ENCODE data around the gene WDR7. TPM values are rescaled to one million over a fixed set of nuclear protein-coding genes. Genes with fewer than 3 reads are reported as not detected.

The WDR7 gene
- total and polyA plus RNA-seq, 5 donors = 7.4 to 32.2 (median 26.7) TPM

DNA sequence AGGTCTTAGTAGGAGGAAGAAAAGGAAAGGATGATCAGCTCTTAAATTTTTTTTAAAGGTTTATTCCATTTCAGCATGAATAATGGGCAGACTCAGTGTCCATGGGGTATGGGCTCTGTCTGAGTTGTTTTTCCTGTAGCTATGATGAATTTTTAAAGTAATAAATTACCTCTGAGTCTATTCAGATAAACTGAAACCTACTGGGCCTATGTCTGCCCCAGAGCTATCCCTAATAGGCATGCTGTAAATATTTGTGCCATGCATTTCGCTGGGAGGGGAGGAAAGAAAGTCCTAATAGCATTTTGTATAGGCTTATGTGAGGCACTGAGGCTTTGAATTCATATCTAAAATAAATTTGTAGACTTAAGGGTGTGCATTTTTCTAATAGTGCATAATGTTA is 285.3 kb downstream of the WDR7 start:
- DNase-seq (no peak), ATAC-seq (no peak)
- intact Hi-C loops (cut with DNase I) = no loop called here
- WGBS = 89% methylated on average over 1 of the region's 1 CpG
- H3K4me3 ChIP-seq (ENCODE audit: low read length) = no peak overlapping the region
- no peaks in the 10 kb centered on the region for H3K9me3 ChIP-seq (ENCODE audit: control insufficient read depth, low read length)
- H3K27ac ChIP-seq (ENCODE audit: low read length) = no peak overlapping the region
- H3K27me3 ChIP-seq (ENCODE audit: control insufficient read depth, insufficient read depth) = no peaks in the 10 kb centered on the region
- H3K4me1 ChIP-seq (ENCODE audit: control insufficient read depth, insufficient read depth, low read length) = no peaks in the 10 kb centered on the region

DNA sequence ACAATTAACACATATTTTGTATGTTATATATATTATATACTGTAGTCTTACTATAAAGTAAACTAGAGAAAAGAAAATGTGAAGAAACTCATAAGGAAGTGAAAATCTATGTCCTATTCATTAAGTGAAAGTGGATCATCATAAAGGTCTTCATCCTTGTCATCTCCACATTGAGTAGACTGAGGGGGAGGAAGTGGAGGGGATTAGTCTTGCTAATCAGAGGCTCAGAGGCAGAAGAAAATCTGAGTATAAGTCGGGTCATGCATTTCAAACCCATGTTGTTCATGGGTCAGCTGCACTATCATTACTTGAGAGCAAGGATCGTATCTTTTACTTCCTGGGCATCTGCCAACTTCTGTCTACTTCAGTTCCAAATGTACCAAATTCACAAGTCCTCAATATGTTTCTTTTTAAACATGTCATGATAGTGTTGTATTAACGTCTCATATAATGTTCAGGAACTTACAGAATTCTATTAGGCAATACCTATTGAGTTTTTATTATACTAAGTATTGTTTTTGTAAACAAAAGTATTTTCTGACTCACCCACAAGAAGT is 286.8 kb downstream of the WDR7 start:
- H3K4me3 ChIP-seq (ENCODE audit: low read length) = no peak overlapping the region
- H3K27me3 ChIP-seq (ENCODE audit: control insufficient read depth, insufficient read depth) = no peaks in the 10 kb centered on the region
- intact Hi-C loops (cut with DNase I) = no loop called here
- no peaks in the 10 kb centered on the region for H3K4me1 ChIP-seq (ENCODE audit: control insufficient read depth, insufficient read depth, low read length)
- ATAC-seq (no peak), DNase-seq (no peak)
- WGBS = 44% methylated on average over 3 of the region's 3 CpGs
- H3K27ac ChIP-seq (ENCODE audit: low read length) = no peak overlapping the region
- no peaks in the 10 kb centered on the region for H3K9me3 ChIP-seq (ENCODE audit: control insufficient read depth, low read length)

GRCh38 chr18:56945171-56946083 is 294.3 kb downstream of the WDR7 start:
- no peak for DNase-seq
- 85% methylated on average over 4 of the region's 4 CpGs for WGBS
- no peak overlapping the region for H3K4me3 ChIP-seq (ENCODE audit: low read length)
- no peaks in the 10 kb centered on the region for H3K9me3 ChIP-seq (ENCODE audit: control insufficient read depth, low read length)
- no peaks in the 10 kb centered on the region for H3K27me3 ChIP-seq (ENCODE audit: control insufficient read depth, insufficient read depth)
- intact Hi-C loops (cut with DNase I) = no loop called here
- ATAC-seq = peak; percentile 41 to 88
- H3K27ac ChIP-seq (ENCODE audit: low read length) = peak overlapping the region; percentile 9
- no peaks in the 10 kb centered on the region for H3K4me1 ChIP-seq (ENCODE audit: control insufficient read depth, insufficient read depth, low read length)

DNA sequence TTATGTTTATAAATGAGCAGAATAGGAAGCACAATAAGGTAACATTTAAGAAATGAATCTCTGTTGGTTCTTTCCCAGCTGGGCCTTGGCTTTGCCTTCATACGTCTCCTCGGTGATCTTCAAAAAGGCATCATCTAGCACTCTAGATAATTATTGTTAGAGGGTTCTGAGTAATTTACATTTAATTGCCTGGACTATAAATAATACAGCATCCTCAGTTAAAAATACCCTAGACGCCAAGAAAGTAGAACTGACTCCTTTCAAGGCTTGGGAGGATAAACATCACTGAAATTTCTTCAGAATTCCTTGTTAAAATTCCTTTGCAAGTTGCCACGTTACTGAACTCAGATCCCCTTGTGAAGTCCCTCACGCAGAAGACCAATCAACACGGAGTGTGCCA is 296.1 kb downstream of the WDR7 start:
- ATAC-seq (no peak), DNase-seq (no peak)
- Histone ChIP-seq H3K27ac (ENCODE audit: low read length) (no peak overlapping the region), H3K4me3 (ENCODE audit: low read length) (no peak overlapping the region), H3K4me1 (ENCODE audit: control insufficient read depth, insufficient read depth, low read length) (no peaks in the 10 kb centered on the region), H3K27me3 (ENCODE audit: control insufficient read depth, insufficient read depth) (no peaks in the 10 kb centered on the region), H3K9me3 (ENCODE audit: control insufficient read depth, low read length) (no peaks in the 10 kb centered on the region)
- intact Hi-C loops (cut with DNase I) = no loop called here
- WGBS = 78% methylated on average over 6 of the region's 6 CpGs

DNA sequence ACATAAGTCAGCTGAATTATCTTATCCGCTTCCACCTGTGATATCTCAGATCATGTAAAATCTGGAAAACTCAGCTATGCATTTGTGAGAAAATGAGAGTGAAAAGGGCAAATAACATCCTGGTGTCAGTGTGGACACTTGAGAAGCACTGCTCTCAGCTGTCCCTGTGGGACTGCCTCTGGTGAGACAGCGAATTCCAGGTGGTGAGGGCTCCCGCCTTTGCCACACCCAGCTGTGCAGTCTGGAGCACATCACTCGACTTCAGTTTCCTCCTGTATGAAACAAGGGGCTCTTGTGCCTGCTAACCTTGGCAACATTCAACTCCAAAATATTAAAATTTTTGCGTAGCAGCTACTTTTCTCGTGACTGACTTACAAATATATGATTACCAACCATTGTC is 300.9 kb downstream of the WDR7 start:
- DNase-seq = no peak
- 79% methylated on average over 6 of the region's 6 CpGs for WGBS
- intact Hi-C loops (cut with DNase I) = no loop called here
- no peak overlapping the region for H3K27ac ChIP-seq (ENCODE audit: low read length)
- peak in 1 of 2 donors; percentile 47 for ATAC-seq
- no peak overlapping the region for H3K4me3 ChIP-seq (ENCODE audit: low read length)
- H3K9me3 ChIP-seq (ENCODE audit: control insufficient read depth, low read length) = no peaks in the 10 kb centered on the region
- no peaks in the 10 kb centered on the region for H3K27me3 ChIP-seq (ENCODE audit: control insufficient read depth, insufficient read depth)
- H3K4me1 ChIP-seq (ENCODE audit: control insufficient read depth, insufficient read depth, low read length) = no peaks in the 10 kb centered on the region

DNA sequence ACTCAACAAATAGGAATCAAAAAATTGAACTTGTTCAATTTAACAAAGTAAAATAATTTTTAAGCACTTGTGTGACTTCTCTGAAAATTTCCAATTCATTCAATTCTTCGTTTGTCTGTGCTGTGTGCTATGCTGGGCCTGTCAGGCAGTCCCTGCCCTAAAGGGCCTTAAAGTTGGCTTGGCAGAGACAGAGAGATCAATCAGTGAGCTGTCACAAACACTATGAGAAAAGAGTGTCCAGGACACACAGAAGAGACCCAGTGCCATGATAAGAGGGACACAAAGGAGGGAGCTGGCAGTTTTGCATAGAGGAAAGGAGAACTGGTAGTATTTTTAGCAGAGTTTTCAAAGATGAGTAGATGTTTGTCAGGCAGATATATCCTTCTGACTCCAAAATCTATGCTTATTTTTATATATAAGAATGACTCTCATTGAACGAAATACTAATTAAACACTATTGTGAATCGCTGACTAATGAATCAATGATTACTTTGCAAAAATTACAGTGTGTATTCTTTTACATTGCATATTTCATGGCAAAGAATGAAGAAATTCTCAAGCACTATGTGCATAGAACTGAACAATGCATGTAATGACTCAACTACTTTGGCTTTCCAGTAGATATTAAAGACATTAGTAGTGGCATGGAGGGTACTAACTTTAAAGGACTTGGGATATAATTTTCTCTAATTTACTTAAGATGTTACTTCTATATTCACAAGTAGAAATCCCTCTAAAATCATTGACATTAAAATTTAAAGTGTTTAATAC is 302.5 kb downstream of the WDR7 start:
- no peak overlapping the region for H3K27ac ChIP-seq (ENCODE audit: low read length)
- 76% methylated on average over 3 of the region's 3 CpGs for WGBS

GRCh38 chr18:56955490-56955889 is 304.3 kb downstream of the WDR7 start:
- H3K27me3 ChIP-seq (ENCODE audit: control insufficient read depth, insufficient read depth) = no peaks in the 10 kb centered on the region
- H3K27ac ChIP-seq (ENCODE audit: low read length) = no peak overlapping the region
- DNase-seq = no peak
- WGBS = 89% methylated on average over 1 of the region's 1 CpG
- H3K4me1 ChIP-seq (ENCODE audit: control insufficient read depth, insufficient read depth, low read length) = no peaks in the 10 kb centered on the region
- intact Hi-C loops (cut with DNase I) = no loop called here
- H3K9me3 ChIP-seq (ENCODE audit: control insufficient read depth, low read length) = no peaks in the 10 kb centered on the region
- ATAC-seq = no peak
- no peak overlapping the region for H3K4me3 ChIP-seq (ENCODE audit: low read length)

More for the DNA sequence above, 302.5 kb downstream of the WDR7 start:
- peak in 1 of 2 donors; percentile 93 for ATAC-seq
- Histone ChIP-seq H3K27me3 (ENCODE audit: control insufficient read depth, insufficient read depth) (no peaks in the 10 kb centered on the region), H3K9me3 (ENCODE audit: control insufficient read depth, low read length) (no peaks in the 10 kb centered on the region), H3K4me3 (ENCODE audit: low read length) (no peak overlapping the region), H3K4me1 (ENCODE audit: control insufficient read depth, insufficient read depth, low read length) (no peaks in the 10 kb centered on the region)
- intact Hi-C loops (cut with DNase I) = no loop called here
- no peak for DNase-seq

- 95% methylated on average over 3 of the region's 3 CpGs for WGBS
- intact Hi-C loops (cut with DNase I) = no loop called here
- DNase-seq = no peak
These were observed 308.0 kb downstream of the WDR7 start for GRCh38 chr18:56959120-56959519.

GRCh38 chr18:56962322-56962721 is 311.2 kb downstream of the WDR7 start:
- Histone ChIP-seq H3K9me3 (ENCODE audit: control insufficient read depth, low read length) (no peaks in the 10 kb centered on the region), H3K27me3 (ENCODE audit: control insufficient read depth, insufficient read depth) (no peaks in the 10 kb centered on the region), H3K4me1 (ENCODE audit: control insufficient read depth, insufficient read depth, low read length) (no peaks in the 10 kb centered on the region), H3K27ac (ENCODE audit: low read length) (no peak overlapping the region), H3K4me3 (ENCODE audit: low read length) (no peak overlapping the region)
- WGBS = 90% methylated on average over 7 of the region's 7 CpGs
- intact Hi-C loops (cut with DNase I) = no loop called here
- ATAC-seq = no peak
- DNase-seq = no peak

More at GRCh38 chr18:56959120-56959519, 308.0 kb downstream of the WDR7 start:
- no peaks in the 10 kb centered on the region for H3K4me1 ChIP-seq (ENCODE audit: control insufficient read depth, insufficient read depth, low read length)
- no peak overlapping the region for H3K4me3 ChIP-seq (ENCODE audit: low read length)
- no peak overlapping the region for H3K27ac ChIP-seq (ENCODE audit: low read length)
- ATAC-seq = no peak
- no peaks in the 10 kb centered on the region for H3K9me3 ChIP-seq (ENCODE audit: control insufficient read depth, low read length)
- no peaks in the 10 kb centered on the region for H3K27me3 ChIP-seq (ENCODE audit: control insufficient read depth, insufficient read depth)

GRCh38 chr18:56967035-56967434 is 315.9 kb downstream of the WDR7 start:
- WGBS = 96% methylated on average over 3 of the region's 3 CpGs
- no peak for ATAC-seq
- intact Hi-C loops (cut with DNase I) = no loop called here

DNA sequence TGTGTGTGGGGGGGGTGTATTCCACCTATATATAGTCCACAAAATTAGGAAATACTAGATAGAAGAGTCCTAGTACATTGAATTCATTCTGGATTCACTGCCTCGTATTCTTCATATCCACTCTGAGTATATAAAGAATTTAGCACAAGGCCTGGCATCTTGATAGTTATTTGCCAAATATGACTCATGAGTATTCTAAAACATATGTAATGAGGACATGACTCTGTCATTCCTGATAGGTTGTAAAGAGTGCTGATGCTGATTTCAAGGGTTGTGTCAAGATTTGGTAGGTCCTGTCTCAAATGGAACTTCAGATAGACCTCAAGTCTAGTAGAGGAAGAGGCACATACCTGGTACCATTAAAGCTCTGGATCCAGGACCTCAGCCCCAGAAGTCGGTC is 322.3 kb downstream of the WDR7 start:
- DNase-seq (no peak), ATAC-seq (no peak)
- no peaks in the 10 kb centered on the region for H3K4me1 ChIP-seq (ENCODE audit: control insufficient read depth, insufficient read depth, low read length)
- H3K27ac ChIP-seq (ENCODE audit: low read length) = no peak overlapping the region
- no peaks in the 10 kb centered on the region for H3K27me3 ChIP-seq (ENCODE audit: control insufficient read depth, insufficient read depth)
- no peak overlapping the region for H3K4me3 ChIP-seq (ENCODE audit: low read length)
- no peaks in the 10 kb centered on the region for H3K9me3 ChIP-seq (ENCODE audit: control insufficient read depth, low read length)
- intact Hi-C loops (cut with DNase I) = no loop called here
- 90% methylated on average over 2 of the region's 2 CpGs for WGBS

More at GRCh38 chr18:56967035-56967434, 315.9 kb downstream of the WDR7 start:
- no peaks in the 10 kb centered on the region for H3K4me1 ChIP-seq (ENCODE audit: control insufficient read depth, insufficient read depth, low read length)
- H3K27ac ChIP-seq (ENCODE audit: low read length) = no peak overlapping the region
- no peak overlapping the region for H3K4me3 ChIP-seq (ENCODE audit: low read length)
- no peak for DNase-seq
- no peaks in the 10 kb centered on the region for H3K9me3 ChIP-seq (ENCODE audit: control insufficient read depth, low read length)
- H3K27me3 ChIP-seq (ENCODE audit: control insufficient read depth, insufficient read depth) = no peaks in the 10 kb centered on the region
